PC-9 (cell line): ENCODE measurements around the gene DET1.

Source experiments
- CTCF ChIP-seq: fragments of 200-600 bp; sonication (generic); conservative IDR thresholded peaks from 2 replicates; pipeline ENCODE4 v1.6.1; 2017; ENCODE audit warnings: mixed run types, antibody characterized with exemption, mild to moderate bottlenecking, moderate library complexity
- EZH2 ChIP-seq: fragments of 200-600 bp; sonication (generic); IDR thresholded peaks from 2 replicates; pipeline ENCODE4 v1.8.0; 2017; ENCODE audit warnings: antibody characterized with exemption, low read depth

GRCh38 chr15:88480981-88481380 lies 65.5 kb downstream of the DET1 start:
- no peak for TF ChIP-seq CTCF
- TF ChIP-seq EZH2 = no peak
